GM18517 (cell line): Measurements from ENCODE around the gene TRA2A.
A peak's percentile ranks its signal among the peaks of the same experiment; 100 is the strongest.
"Not testable (repeated sequence)": the region's sequence is repeated elsewhere in the genome, so short reads cannot be mapped to it uniquely, and the experiment has no call there.

Experiments
- ATAC-seq: cut with Tn5 transposase; IDR thresholded peaks from one replicate; pipeline ENCODE4 v1.9.1; 2021; ENCODE audit warnings: mild to moderate bottlenecking, moderate library complexity; ENCODE audit not compliant: unreplicated experiment

Gene TRA2A

DNA sequence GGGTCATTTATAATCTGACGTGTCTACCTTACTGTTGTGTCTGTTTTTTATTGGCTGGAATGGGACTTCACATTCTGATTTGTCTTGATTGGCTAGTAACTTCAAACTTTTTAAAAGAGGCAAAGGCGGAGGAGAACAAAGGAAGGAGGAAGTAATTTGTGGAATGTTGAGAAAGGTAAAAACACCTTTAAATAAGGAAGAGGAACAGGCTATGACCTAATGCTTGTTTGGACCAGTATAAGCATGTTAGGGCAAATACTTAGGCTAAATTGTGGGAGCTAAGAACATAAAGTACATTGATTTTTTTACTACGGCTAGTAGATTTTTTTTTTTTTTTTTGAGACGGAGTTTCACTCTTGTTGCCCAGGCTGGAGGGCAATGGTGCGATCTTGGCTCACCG lies 18.0 kb downstream of the TRA2A start:
- not testable (repeated sequence) for ATAC-seq

DNA sequence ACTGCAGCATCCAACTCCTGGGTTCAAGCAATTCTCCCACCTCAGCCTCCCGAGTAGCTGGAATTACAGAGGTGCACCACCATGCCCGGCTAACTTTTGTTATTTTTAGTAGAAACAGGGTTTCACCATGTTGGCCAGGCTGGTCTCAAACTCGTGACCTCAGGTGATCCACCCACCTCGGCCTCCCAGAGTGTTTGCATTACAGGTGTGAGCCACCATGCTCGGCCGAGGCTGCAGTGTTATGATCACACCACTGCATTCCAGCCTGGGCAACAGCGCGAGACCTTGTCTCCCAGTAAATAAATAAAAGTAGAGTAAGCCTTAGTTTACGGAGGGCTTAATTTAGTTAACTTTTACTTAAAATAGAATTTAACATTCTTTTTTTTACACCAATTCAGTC lies 37.8 kb downstream of the TRA2A start:
- ATAC-seq = no peak

DNA sequence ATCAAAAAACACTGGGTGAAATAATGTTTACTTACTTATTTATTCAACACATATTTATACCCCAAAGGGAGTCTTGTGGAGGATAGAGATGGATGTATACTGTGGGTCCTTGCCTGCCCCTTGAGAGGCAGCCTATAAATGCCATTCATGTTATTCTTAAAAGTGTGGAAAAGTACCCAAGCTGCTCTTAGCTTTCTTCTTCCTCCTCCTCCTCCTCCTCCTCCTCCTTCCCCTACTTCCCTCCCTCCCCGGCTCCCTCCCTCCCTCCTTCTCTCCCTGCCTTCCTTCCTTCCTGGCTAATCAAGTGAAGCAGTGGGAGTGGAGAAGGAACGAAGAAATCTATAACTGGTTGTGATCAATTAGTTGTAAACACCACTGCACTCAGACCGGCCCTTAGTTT lies 40.3 kb downstream of the TRA2A start:
- ATAC-seq = no peak

DNA sequence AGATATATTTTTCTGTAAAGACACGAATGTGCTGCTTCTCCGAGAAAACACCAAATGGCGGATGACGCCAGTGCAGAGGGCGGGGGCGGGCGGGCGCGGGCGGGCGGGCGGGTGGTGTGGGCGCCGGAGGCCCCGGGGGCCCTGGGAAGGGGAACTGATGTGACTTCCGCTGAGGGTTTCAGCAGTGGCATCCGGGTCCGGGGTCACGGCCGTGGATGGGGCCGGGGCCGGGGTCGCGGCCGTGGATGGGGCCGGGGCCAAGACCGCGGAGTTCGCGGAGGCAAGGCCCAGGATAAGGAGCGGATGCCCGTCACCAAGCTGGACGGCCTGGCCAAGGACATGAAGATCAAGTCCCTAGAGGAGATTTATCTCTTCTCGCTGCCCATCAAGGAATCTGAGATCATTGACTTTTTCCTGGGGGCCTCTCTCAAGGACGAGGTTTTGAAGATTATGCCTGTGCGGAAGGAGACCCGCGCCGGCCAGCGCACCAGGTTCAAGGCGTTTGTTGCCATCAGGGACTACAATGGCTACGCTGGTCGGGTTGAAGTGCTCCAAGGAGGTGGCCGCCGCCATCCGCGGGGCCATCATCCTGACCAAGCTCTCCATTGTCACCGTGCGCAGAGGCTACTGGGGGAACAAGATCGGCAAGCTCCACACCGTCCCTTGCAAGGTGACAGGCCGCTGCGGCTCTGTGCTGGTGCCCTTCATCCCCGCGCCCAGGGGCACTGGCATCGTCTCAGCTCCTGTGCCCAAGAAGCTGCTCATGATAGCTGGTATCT lies 41.2 kb downstream of the TRA2A start:
- peak; percentile 61 for ATAC-seq

DNA sequence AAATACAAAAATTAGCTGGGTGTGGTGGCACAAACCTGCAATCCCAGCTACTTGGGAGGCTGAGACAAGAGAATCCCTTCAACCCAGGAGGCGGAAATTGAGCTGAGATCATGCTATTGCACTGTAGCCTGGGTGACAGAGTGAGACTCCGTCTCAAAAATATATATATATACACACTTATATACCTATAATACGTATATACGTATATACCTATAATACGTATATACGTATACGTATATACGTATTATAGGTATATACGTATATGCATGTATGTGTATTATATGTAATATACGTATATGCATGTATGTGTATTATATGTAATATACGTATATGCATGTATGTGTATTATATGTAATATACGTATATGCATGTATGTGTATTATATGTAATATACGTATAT lies 43.1 kb downstream of the TRA2A start:
- not testable (repeated sequence) for ATAC-seq

DNA sequence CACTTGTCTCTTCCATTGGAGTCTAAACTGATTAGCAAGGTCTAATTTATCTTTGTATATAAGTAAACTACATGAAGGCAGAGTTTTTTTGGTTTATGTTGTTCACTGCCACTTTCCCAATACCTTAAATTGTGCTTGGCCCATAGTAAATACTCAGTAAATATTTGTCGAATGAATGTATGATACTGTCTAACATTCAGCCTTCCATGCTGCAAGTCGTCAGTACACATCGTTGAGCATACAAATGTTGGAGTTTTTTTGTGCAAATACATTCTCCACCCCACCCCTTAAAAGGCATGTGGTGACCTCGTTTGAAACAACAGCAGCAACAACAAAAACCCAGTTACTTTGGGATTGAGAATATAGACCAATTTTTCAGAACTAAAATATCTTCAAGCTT lies 44.1 kb downstream of the TRA2A start:
- ATAC-seq = no peak

DNA sequence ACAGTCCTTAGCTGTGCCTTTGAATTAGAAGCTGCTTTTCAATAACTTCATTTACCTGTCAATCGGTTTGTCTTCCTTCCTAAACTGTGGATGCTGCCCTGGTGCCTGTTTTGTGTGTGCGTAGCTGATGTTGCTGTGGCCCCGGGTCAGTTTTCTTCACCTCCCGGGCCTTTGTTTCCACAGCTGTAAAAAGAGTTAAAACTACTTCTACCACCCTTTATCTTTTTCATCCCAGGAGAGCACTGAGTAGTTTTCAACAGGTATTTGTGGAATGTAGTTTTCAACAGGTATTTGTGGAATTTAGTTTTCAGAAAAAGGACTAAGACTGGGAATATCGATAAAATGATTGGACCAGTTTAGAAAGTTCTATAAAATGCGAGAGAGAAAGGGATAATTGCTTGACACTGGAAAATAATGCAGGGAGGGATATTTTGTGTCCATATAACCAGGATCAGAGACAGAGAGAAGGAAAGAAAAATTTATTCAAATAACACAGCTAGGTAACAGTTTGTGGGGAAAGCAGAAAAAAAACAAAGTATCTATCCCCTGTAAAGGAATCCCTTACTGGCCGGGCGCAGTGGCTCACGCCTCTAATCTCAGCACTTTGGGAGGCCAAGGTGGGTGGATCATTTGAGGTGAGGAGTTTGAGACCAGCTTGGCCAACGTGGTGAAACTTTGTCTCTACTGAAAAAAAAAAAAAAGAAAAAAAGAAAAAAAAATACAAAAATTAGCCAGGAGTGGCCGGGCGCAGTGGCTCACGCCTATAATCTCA lies 45.6 kb downstream of the TRA2A start:
- no peak for ATAC-seq

GRCh38 chr7:23482686-23483085 lies 49.1 kb downstream of the TRA2A start:
- no peak for ATAC-seq

DNA sequence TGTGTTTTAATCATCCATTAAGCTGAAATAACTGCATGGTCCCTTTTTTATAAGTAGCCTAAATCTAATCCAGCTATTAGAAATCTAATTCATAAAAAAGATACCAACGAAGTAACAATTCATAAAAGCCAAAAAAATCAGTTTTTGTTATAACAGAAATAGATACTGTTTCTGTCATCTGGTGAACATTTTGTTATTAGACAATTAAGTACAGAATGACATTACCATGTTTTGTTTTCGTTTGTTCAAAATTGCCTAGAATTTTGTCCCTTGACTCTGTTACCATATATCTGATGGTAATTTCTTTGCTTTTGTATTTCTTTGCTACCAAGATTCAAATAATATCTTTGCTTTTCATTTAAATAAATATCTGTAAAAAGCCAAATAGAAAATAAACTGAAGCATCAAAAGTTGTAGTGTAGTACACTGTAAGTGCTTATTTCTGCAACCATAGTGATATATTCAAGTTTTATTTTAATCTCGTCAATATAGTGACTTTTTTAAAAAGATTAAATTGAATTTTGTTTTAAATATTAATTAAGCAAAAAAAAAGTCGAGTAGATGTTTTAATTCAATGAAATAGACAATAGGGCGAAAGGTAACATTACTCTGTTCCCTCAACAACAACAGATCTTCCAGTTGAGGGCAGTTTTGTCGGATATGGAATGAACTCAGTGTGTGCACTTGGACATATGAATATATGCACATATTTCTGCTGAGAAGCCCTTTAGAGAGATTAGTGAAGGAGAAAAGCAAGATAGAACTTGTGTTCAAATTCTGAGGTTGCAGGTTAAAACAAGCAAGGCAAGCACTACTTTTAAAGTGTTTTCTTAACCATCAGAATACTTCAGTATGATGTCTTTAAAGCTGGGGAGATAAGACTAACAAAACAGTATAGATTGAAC lies 53.6 kb downstream of the TRA2A start:
- ATAC-seq = no peak

DNA sequence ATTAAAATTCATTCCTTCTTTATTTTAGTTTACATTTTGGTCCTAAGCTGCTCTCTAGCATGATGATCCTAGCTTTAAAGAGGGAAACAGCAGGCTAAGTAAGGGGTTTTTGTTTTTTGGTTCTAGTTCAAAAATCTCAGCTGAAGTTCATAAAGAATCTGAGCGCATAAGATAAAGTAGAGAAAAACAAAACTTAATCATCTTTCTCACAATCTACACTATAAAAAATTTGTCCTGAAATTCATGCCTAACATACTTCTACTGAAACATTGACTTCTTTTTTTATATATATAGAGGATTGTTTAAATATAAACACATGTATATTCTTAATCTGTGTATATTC lies 54.7 kb downstream of the TRA2A start:
- no peak for ATAC-seq

- no peak for ATAC-seq
Observed at GRCh38 chr7:23476286-23477156, 55.3 kb downstream of the TRA2A start.

DNA sequence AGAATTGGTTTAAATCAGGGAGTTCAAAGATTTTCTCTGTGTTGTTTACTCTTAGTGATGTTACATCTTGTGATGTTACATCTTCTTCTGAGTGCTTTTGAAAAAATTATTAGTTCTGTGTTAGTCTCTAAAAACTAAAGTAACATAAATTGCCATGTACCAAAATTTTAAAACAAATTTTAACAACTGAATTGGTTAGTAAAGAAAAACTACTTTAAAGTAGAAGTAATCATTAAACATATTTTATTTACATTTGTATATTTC lies 56.3 kb downstream of the TRA2A start:
- ATAC-seq = no peak

GRCh38 chr7:23474829-23475575 lies 56.8 kb downstream of the TRA2A start:
- no peak for ATAC-seq

- ATAC-seq = peak; percentile 55
Observed at GRCh38 chr7:23474094-23474828, 57.5 kb downstream of the TRA2A start.

GRCh38 chr7:23473844-23474093 lies 58.0 kb downstream of the TRA2A start:
- ATAC-seq = no peak

DNA sequence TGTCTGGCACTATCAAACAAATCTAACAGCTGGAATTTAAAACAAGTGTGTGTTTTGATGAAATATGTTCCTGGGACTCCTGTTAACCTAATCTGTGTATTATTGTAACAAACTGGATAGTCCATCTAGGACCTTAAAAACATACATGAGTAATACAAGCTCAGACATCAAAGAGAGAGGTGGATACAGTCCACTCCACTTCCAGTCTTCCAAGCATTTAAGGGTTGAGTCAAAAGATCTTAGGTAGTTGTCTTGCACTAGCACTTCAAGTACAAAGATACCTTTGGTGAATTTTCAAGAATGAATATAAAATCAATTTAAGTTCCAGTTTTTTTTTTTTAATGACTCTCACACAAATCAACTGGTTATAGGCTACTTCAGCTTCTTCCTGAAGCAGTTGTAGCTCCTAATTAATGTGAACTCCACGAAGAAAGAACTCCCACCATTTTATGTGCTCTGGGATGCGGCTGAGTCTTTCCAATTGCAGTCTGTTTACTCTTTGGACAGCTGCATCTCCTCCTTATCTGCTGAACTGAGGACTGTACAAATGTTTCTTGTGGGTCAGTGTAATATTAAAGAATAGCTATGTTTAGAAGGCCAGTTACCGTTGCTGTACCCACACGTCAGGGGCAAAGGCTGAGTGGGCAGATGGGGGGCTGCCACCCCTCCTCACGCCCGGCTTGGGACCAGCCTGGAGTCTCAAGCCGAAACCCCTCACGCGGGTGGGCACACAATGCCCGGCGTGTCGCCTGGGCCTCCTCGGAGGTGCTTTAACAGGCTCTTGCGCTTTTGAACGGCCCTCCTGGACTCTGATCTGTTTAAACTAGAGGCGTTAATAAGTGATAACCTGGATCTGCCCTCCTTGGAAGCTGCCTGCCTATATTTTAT lies 58.6 kb downstream of the TRA2A start:
- no peak for ATAC-seq

DNA sequence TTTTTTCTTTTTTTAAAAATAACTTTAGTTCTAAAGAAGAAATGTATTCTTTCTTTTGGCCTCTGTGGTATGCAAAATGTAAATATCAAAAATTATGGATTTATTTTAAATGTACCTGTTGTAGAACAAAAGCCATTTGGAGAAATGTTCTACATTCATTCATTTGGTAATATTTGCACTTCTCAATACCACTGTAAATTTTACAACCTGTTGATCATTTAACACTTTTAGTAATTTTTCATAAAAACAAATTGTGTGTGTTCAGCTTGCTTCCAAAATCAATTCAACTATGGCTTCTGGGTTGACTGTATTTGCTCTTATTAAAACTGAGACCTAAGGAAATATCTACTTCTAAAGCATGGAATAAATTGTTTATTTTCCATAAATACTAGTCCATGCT lies 59.2 kb downstream of the TRA2A start:
- ATAC-seq = no peak

DNA sequence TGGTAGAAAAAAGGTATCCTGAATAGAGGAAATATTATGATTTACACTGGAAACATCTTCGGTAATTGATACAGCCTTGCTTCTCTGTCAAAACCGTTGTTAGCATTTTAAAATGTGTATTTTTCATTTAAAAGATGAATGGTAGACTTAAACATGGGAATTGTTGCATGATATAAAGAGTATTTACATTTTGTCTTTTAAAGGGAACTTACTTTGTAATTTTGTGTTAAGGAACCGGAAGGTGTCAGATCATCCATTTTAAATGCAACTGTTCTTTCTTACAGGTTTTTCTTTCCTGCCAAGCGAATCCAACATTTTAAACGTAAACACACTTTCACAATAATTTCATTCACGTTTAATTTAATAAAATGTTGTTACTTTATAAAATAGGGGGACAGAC lies 59.7 kb downstream of the TRA2A start:
- ATAC-seq = no peak
